Progenitor cell of endocrine pancreas (in vitro differentiated cells): ENCODE results near the gene COL19A1. TPM values are rescaled to one million over a fixed set of nuclear protein-coding genes. Genes with fewer than 3 reads are reported as not detected.

Experiments used
- DNase-seq: peaks from one replicate; pipeline ENCODE4 v3.0.0; 2021; ENCODE audit warnings: low spot score; ENCODE audit not compliant: unreplicated experiment
- H3K27ac Mint-ChIP-seq: 2 replicates; pipeline ENCODE4 v1.8.0; 2021; ENCODE audit warnings: mild to moderate bottlenecking, moderate library complexity, mixed read lengths
- H3K27me3 Mint-ChIP-seq: 2 replicates; pipeline ENCODE4 v1.8.0; 2021; ENCODE audit warnings: mixed read lengths
- H3K36me3 Mint-ChIP-seq: 2 replicates; pipeline ENCODE4 v1.8.0; 2022; ENCODE audit warnings: mixed read lengths; ENCODE audit not compliant: insufficient read depth
- H3K4me1 Mint-ChIP-seq: 2 replicates; pipeline ENCODE4 v1.8.0; 2021; ENCODE audit warnings: low read depth, mixed read lengths
- H3K4me3 Mint-ChIP-seq: 2 replicates; pipeline ENCODE4 v1.8.0; 2021; ENCODE audit warnings: low read depth, mild to moderate bottlenecking, moderate library complexity, mixed read lengths
- H3K9me3 Mint-ChIP-seq: 2 replicates; pipeline ENCODE4 v1.8.0; 2021; ENCODE audit warnings: low read depth, mixed read lengths
- total RNA-seq: library from RNA; stranded (reverse); gene quantifications from 2 replicates; pipeline ENCODE4 v1.2.1, GENCODE V29; 2021
- TF ChIP-seq, protein P1 (sequence below): fragments of 200-600 bp; sonication (generic); IDR thresholded peaks from one replicate; pipeline ENCODE4 v1.5.0; 2021; ENCODE audit warnings: antibody characterized with exemption, mild to moderate bottlenecking; ENCODE audit not compliant: unreplicated experiment

COL19A1 gene
- total RNA-seq, 1 donor from 2014 or later = 2.3 TPM

DNA sequence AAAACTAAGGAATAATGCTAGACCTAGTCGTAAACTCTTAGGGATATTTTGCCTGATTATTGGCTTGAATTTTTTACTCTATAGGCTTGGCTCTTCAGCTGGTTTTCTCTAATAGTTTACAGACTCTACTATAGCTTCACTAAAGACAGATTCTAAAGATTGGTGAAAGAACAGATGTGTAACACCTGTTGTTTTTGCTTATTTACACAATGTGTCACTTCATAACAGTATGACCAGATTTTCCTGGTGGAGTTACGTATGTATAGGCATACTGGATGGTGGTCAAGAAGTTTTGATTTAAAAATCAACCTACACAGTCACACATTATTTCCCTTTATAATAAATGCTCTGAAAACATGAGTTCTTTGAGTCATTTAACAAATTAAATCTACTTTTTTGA, 4.8 kb downstream of the COL19A1 start:
- DNase-seq = no peak
- no peak overlapping the region for H3K27ac Mint-ChIP-seq
- TF ChIP-seq, protein P1, sequence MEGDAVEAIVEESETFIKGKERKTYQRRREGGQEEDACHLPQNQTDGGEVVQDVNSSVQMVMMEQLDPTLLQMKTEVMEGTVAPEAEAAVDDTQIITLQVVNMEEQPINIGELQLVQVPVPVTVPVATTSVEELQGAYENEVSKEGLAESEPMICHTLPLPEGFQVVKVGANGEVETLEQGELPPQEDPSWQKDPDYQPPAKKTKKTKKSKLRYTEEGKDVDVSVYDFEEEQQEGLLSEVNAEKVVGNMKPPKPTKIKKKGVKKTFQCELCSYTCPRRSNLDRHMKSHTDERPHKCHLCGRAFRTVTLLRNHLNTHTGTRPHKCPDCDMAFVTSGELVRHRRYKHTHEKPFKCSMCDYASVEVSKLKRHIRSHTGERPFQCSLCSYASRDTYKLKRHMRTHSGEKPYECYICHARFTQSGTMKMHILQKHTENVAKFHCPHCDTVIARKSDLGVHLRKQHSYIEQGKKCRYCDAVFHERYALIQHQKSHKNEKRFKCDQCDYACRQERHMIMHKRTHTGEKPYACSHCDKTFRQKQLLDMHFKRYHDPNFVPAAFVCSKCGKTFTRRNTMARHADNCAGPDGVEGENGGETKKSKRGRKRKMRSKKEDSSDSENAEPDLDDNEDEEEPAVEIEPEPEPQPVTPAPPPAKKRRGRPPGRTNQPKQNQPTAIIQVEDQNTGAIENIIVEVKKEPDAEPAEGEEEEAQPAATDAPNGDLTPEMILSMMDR = no peak
- no peak overlapping the region for H3K4me3 Mint-ChIP-seq
- peaks cover 2% of the 10 kb centered on the region for H3K36me3 Mint-ChIP-seq
- peaks cover 5% of the 10 kb centered on the region for H3K9me3 Mint-ChIP-seq
- H3K27me3 Mint-ChIP-seq = peaks cover 3% of the 10 kb centered on the region
- peaks cover 12% of the 10 kb centered on the region for H3K4me1 Mint-ChIP-seq

DNA sequence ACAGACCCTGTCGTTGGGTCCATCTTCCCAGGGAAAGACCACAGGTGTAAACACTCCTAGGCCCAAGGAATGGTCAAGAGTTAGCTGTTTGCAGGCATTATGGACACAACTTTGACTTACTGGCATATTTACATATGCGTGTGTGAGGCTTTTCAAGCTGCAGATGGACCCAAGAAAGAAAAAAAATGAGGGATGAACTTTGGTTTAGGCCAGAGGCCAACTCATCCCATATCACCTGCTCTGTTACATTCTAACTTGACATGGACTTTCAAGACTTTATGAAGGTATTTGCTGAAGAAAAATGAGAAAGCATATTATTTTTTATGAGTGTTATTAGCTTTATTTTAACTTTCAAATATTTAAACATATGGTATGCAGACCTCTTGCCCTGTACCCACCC, 6.9 kb downstream of the COL19A1 start:
- DNase-seq = no peak
- Mint-ChIP-seq H3K27me3 (peaks cover 3% of the 10 kb centered on the region), H3K27ac (no peak overlapping the region), H3K4me3 (no peak overlapping the region), H3K36me3 (peaks cover 2% of the 10 kb centered on the region), H3K4me1 (no peaks in the 10 kb centered on the region), H3K9me3 (peaks cover 5% of the 10 kb centered on the region)
- TF ChIP-seq, protein P1 = no peak

DNA sequence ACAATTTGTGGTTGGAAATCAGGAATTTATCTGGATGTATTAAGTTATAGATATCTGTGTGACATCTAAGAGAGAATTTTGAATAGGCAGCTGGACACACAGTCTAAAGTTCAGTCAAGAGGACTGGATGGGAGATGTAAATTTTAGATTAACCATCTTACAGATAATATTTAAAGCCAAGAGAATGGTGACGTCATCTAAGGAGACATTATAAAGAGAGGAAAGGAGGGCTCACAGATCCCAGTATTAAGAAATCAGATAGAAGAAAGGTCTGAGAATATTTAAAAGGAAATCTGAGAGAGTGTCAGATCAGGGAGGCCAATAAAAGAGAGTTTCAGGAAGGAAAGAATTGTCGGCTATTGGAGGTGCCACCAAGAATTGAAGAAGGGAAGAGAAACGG, 9.4 kb downstream of the COL19A1 start:
- H3K4me3 Mint-ChIP-seq = no peak overlapping the region
- TF ChIP-seq, protein P1 = no peak
- H3K27me3 Mint-ChIP-seq = no peaks in the 10 kb centered on the region
- H3K27ac Mint-ChIP-seq = no peak overlapping the region
- peaks cover 5% of the 10 kb centered on the region for H3K9me3 Mint-ChIP-seq
- H3K4me1 Mint-ChIP-seq = no peaks in the 10 kb centered on the region
- DNase-seq = no peak
- peaks cover 4% of the 10 kb centered on the region for H3K36me3 Mint-ChIP-seq

DNA sequence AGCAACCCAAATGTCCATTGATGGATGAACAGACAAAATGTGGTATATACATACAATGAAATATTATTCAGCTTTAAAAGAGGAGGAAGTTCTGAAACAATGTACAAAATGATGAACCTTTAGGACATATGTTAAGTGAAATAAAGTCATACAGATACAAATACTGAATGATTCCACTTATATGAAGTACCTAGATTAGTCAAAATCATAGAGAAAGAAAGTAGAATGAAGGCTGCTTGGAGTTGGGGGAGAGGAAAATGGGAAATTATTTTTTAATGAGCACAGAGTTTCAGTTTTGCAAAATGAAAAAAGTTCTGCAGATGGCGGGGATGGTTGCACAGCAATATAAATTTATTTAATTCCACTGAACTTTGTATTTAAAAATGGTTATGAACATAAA, 12.4 kb downstream of the COL19A1 start:
- H3K4me3 Mint-ChIP-seq = no peak overlapping the region
- H3K36me3 Mint-ChIP-seq = peaks cover 4% of the 10 kb centered on the region
- H3K9me3 Mint-ChIP-seq = peaks cover 5% of the 10 kb centered on the region
- no peaks in the 10 kb centered on the region for H3K27me3 Mint-ChIP-seq
- H3K4me1 Mint-ChIP-seq = no peaks in the 10 kb centered on the region
- DNase-seq = no peak
- TF ChIP-seq, protein P1 = no peak
- no peak overlapping the region for H3K27ac Mint-ChIP-seq

DNA sequence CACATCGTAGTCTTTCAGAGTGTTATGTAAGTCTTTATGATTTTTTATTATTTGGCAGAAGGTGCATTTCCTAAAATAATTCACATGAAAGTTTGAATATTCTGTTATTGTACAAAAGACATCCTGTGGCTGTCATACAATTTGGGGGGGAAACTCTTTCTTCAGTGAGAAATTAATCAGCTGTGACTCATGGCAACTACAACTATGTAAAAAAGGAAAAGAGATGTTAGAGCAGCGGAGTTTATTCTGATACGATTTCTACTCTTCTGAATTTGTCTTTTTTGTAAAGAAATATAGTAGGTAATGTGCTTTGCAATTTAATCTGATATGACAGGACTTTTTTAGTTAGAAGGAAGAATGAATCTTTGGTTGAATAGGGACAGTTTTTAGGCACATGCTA, 14.2 kb downstream of the COL19A1 start:
- no peak for DNase-seq
- no peaks in the 10 kb centered on the region for H3K27me3 Mint-ChIP-seq
- no peak overlapping the region for H3K27ac Mint-ChIP-seq
- TF ChIP-seq, protein P1 = no peak
- no peak overlapping the region for H3K4me3 Mint-ChIP-seq
- H3K4me1 Mint-ChIP-seq = no peaks in the 10 kb centered on the region
- peaks cover 2% of the 10 kb centered on the region for H3K36me3 Mint-ChIP-seq
- peaks cover 6% of the 10 kb centered on the region for H3K9me3 Mint-ChIP-seq
